HG03378 (cell line): Measurements from ENCODE around the gene LYRM4.

Experiments
- ATAC-seq: cut with Tn5 transposase; IDR thresholded peaks from one replicate; pipeline ENCODE4 v1.9.1; 2021; ENCODE audit warnings: mild to moderate bottlenecking, moderate library complexity; ENCODE audit not compliant: unreplicated experiment

Gene LYRM4

GRCh38 chr6:5282191-5282623, 21.5 kb upstream of the LYRM4 start:
- ATAC-seq = no peak

- no peak for ATAC-seq
These were observed 20.2 kb upstream of the LYRM4 start for GRCh38 chr6:5280920-5281319.

- no peak for ATAC-seq
These were observed 19.2 kb upstream of the LYRM4 start for GRCh38 chr6:5279891-5280338.

- no peak for ATAC-seq
These were observed 17.9 kb upstream of the LYRM4 start for GRCh38 chr6:5278565-5279120.

- ATAC-seq = peak; percentile 73
These were observed 17.3 kb upstream of the LYRM4 start for GRCh38 chr6:5278047-5278446.

GRCh38 chr6:5277589-5277988, 16.8 kb upstream of the LYRM4 start:
- no peak for ATAC-seq

- ATAC-seq = no peak
These were observed 15.8 kb upstream of the LYRM4 start for GRCh38 chr6:5276581-5276980.

GRCh38 chr6:5275497-5275896, 14.7 kb upstream of the LYRM4 start:
- no peak for ATAC-seq

GRCh38 chr6:5274231-5274630, 13.5 kb upstream of the LYRM4 start:
- no peak for ATAC-seq

GRCh38 chr6:5271926-5272325, 11.2 kb upstream of the LYRM4 start:
- ATAC-seq = no peak

GRCh38 chr6:5270093-5270680, 9.4 kb upstream of the LYRM4 start:
- ATAC-seq = no peak

- ATAC-seq = no peak
These were observed 5.7 kb upstream of the LYRM4 start for GRCh38 chr6:5266423-5266822.

GRCh38 chr6:5261545-5262109, 877 bp upstream of the LYRM4 start:
- no peak for ATAC-seq

GRCh38 chr6:5260111-5260620, 584 bp downstream of the LYRM4 start:
- peak; percentile 61 for ATAC-seq

GRCh38 chr6:5259428-5259827, 1.3 kb downstream of the LYRM4 start:
- no peak for ATAC-seq

GRCh38 chr6:5257400-5257799, 3.4 kb downstream of the LYRM4 start:
- ATAC-seq = no peak

- ATAC-seq = no peak
These were observed 3.8 kb downstream of the LYRM4 start for GRCh38 chr6:5256952-5257351.

GRCh38 chr6:5250911-5251310, 9.8 kb downstream of the LYRM4 start:
- no peak for ATAC-seq

- no peak for ATAC-seq
These were observed 10.3 kb downstream of the LYRM4 start for GRCh38 chr6:5250451-5250850.

GRCh38 chr6:5249451-5250122, 11.2 kb downstream of the LYRM4 start:
- no peak for ATAC-seq

GRCh38 chr6:5248302-5249098, 12.2 kb downstream of the LYRM4 start:
- no peak for ATAC-seq
